ENCODE measurements around the gene WDR83.
"Not testable (repeated sequence)": the region's sequence is repeated elsewhere in the genome, so short reads cannot be mapped to it uniquely, and the experiment has no call there.

GRCh38 chr19:12712077-12712476, 45.5 kb downstream of the WDR83 start:
- peak in 5 of 6 experiments; percentile 42 to 65 (median 50) for TF ChIP-seq CTCF (IDR thresholded peaks at IDR 0.05)
- TF ChIP-seq POLR2A (IDR thresholded peaks at IDR 0.05) = not testable (repeated sequence)

Measured in adrenal gland (tissue), 5 donors.